Calu3 (cell line): ENCODE measurements around the gene RBM33. TPM values are rescaled to one million over a fixed set of nuclear protein-coding genes. Genes with fewer than 3 reads are reported as not detected.

Experiments
- BruUV-seq: library from RNA; stranded (reverse); fragments of 400-500 nt; replicated peaks from 2 replicates; lab custom pipeline; 2021; lab: Mats Ljungman, UMichigan
- CTCF ChIA-PET: fragments of 300-600 bp; sonication (Branson Sonifier 250); formaldehyde crosslinking; loops from one replicate; lab custom pipeline; 2022; ENCODE audit warnings: antibody characterized with exemption; lab: Charles Lee
- DNase-seq: peaks from one replicate; pipeline ENCODE4 v3.0.0; 2022
- H3K27ac Mint-ChIP-seq: one replicate; pipeline ENCODE4 v1.8.0; 2022; ENCODE audit warnings: mixed read lengths; ENCODE audit not compliant: unreplicated experiment
- H3K27me3 Mint-ChIP-seq: one replicate; pipeline ENCODE4 v1.8.0; 2022; ENCODE audit warnings: mixed read lengths; ENCODE audit not compliant: unreplicated experiment
- H3K36me3 Mint-ChIP-seq: one replicate; pipeline ENCODE4 v1.8.0; 2022; ENCODE audit warnings: mild to moderate bottlenecking, moderate library complexity, mixed read lengths; ENCODE audit not compliant: insufficient read depth, unreplicated experiment
- H3K4me1 Mint-ChIP-seq: one replicate; pipeline ENCODE4 v1.8.0; 2022; ENCODE audit warnings: mild to moderate bottlenecking, low read depth, mixed read lengths; ENCODE audit not compliant: unreplicated experiment
- H3K4me3 Mint-ChIP-seq: one replicate; pipeline ENCODE4 v1.8.0; 2022; ENCODE audit warnings: mild to moderate bottlenecking, low read depth, moderate library complexity, mixed read lengths; ENCODE audit not compliant: unreplicated experiment
- H3K9me3 Mint-ChIP-seq: one replicate; pipeline ENCODE4 v1.8.0; 2022; ENCODE audit warnings: low read depth, mixed read lengths; ENCODE audit not compliant: unreplicated experiment
- intact Hi-C: fragments of 100-400 bp; cut with micrococcal nuclease; formaldehyde crosslinking; loops from one replicate; pipeline ENCODE4 v1.10.0; 2022; ENCODE audit not compliant: unreplicated experiment
- total RNA-seq: library from RNA; stranded (reverse); gene quantifications from 2 replicates; pipeline ENCODE4 v1.2.3, GENCODE V29; 2022
- TF ChIP-seq, protein P1 (sequence below): fragments of 200-600 bp; IDR thresholded peaks from one replicate; pipeline ENCODE4 v1.8.0; 2022; ENCODE audit warnings: antibody characterized with exemption; ENCODE audit not compliant: unreplicated experiment

Gene RBM33
- total RNA-seq, 1 experiment from 2014 or later: 82.9 TPM

- H3K9me3 Mint-ChIP-seq: peaks cover 31% of the 10 kb centered on the region
- H3K4me3 Mint-ChIP-seq: no peak overlapping the region
- no peak for DNase-seq
- no peak overlapping the region for H3K27ac Mint-ChIP-seq
- no TSS peak for BruUV-seq
- H3K4me1 Mint-ChIP-seq: no peaks in the 10 kb centered on the region
- no peaks in the 10 kb centered on the region for H3K27me3 Mint-ChIP-seq
- intact Hi-C loops: no loop called here
- TF ChIP-seq, protein P1, sequence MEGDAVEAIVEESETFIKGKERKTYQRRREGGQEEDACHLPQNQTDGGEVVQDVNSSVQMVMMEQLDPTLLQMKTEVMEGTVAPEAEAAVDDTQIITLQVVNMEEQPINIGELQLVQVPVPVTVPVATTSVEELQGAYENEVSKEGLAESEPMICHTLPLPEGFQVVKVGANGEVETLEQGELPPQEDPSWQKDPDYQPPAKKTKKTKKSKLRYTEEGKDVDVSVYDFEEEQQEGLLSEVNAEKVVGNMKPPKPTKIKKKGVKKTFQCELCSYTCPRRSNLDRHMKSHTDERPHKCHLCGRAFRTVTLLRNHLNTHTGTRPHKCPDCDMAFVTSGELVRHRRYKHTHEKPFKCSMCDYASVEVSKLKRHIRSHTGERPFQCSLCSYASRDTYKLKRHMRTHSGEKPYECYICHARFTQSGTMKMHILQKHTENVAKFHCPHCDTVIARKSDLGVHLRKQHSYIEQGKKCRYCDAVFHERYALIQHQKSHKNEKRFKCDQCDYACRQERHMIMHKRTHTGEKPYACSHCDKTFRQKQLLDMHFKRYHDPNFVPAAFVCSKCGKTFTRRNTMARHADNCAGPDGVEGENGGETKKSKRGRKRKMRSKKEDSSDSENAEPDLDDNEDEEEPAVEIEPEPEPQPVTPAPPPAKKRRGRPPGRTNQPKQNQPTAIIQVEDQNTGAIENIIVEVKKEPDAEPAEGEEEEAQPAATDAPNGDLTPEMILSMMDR: no peak
- peaks cover 14% of the 10 kb centered on the region for H3K36me3 Mint-ChIP-seq
- CTCF ChIA-PET: no interaction called here
Observed at GRCh38 chr7:155637155-155637554, 7.3 kb upstream of the RBM33 start.

DNA sequence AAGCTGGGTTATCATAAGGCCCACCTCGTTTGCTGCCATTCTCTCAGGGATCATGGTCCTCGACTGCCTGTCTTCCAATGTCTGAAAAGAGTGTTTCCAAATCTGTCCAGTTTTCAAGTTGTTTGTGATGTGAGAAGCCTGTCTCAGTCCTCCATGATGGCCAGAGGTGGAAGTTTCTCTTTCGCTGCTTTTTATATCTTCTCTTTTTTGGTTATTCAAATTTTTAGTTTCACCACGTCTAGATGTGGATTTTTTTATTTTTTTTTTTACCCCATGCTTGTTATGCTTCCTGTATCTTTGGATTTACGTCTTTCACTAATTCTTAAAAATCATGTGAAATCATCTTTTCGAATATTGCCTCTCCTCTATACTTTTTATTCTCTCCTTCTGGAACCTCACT, 6.1 kb upstream of the RBM33 start:
- Mint-ChIP-seq H3K27me3 (no peaks in the 10 kb centered on the region), H3K9me3 (peaks cover 31% of the 10 kb centered on the region), H3K4me1 (peaks cover 3% of the 10 kb centered on the region), H3K4me3 (no peak overlapping the region), H3K27ac (no peak overlapping the region), H3K36me3 (peaks cover 25% of the 10 kb centered on the region)
- DNase-seq: no peak
- BruUV-seq: no TSS peak
- TF ChIP-seq, protein P1: no peak
- intact Hi-C loops: no loop called here
- CTCF ChIA-PET: no interaction called here

- H3K27ac Mint-ChIP-seq: no peak overlapping the region
- TF ChIP-seq, protein P1: no peak
- no TSS peak for BruUV-seq
- DNase-seq: no peak
- no peak overlapping the region for H3K4me3 Mint-ChIP-seq
- intact Hi-C loops: no loop called here
- H3K27me3 Mint-ChIP-seq: no peaks in the 10 kb centered on the region
- peaks cover 41% of the 10 kb centered on the region for H3K36me3 Mint-ChIP-seq
- H3K9me3 Mint-ChIP-seq: peaks cover 31% of the 10 kb centered on the region
- CTCF ChIA-PET: no interaction called here
- peaks cover 8% of the 10 kb centered on the region for H3K4me1 Mint-ChIP-seq
Observed at GRCh38 chr7:155639958-155640520, 4.4 kb upstream of the RBM33 start.

DNA sequence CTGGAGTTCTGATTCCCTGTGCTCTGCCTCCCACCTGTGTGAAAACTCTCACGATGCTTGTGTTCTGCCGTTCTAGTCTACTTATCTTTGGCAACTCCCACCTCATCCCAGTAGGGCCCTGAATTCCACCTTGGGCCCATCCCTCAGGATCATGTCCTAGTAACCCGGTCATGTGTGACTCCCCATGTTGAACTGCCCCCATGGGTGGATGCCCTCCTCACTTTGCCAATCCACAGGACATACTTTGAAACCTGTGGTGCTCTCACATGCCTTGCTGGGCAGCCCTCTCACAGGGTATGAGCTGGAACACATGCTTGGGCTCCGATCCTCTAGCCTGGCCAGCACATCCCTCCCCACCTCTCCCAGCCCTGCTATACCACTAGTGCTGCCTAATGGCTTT, 3.8 kb upstream of the RBM33 start:
- peaks cover 8% of the 10 kb centered on the region for H3K4me1 Mint-ChIP-seq
- H3K27me3 Mint-ChIP-seq: no peaks in the 10 kb centered on the region
- peaks cover 47% of the 10 kb centered on the region for H3K36me3 Mint-ChIP-seq
- TF ChIP-seq, protein P1: no peak
- H3K9me3 Mint-ChIP-seq: peaks cover 30% of the 10 kb centered on the region
- no peak for DNase-seq
- H3K27ac Mint-ChIP-seq: no peak overlapping the region
- intact Hi-C loops: no loop called here
- BruUV-seq: no TSS peak
- no peak overlapping the region for H3K4me3 Mint-ChIP-seq
- CTCF ChIA-PET: no interaction called here
